RPMI8226 (cell line): Measurements from ENCODE around the gene GPX4.

Experiments
- DNase-seq: peaks from one replicate; pipeline ENCODE4 v3.0.0-alpha.2; 2015

Gene GPX4

GRCh38 chr19:1103708-1104310, at the start of gene GPX4:
GPX4 (plus strand) TSS chr19:1103994; CDS start chr19:1104044, 50 bp downstream.
- DNase-seq = peak; percentile 100

- no peak for DNase-seq
Observed at GRCh38 chr19:1054102-1055027, 49.4 kb upstream of the GPX4 start.

- DNase-seq = no peak
Observed at GRCh38 chr19:1055028-1055425, 48.8 kb upstream of the GPX4 start.

- DNase-seq = no peak
Observed at GRCh38 chr19:1055886-1056620, 47.7 kb upstream of the GPX4 start.

GRCh38 chr19:1057176-1057855, 46.5 kb upstream of the GPX4 start:
- peak; percentile 75 for DNase-seq

- DNase-seq = no peak
Observed at GRCh38 chr19:1058112-1058511, 45.7 kb upstream of the GPX4 start.

- no peak for DNase-seq
Observed at GRCh38 chr19:1060689-1061088, 43.1 kb upstream of the GPX4 start.

- DNase-seq = no peak
Observed at GRCh38 chr19:1061987-1062386, 41.8 kb upstream of the GPX4 start.

- no peak for DNase-seq
Observed at GRCh38 chr19:1062387-1063029, 41.3 kb upstream of the GPX4 start.

- DNase-seq = peak; percentile 49
Observed at GRCh38 chr19:1063030-1063908, 40.5 kb upstream of the GPX4 start.

- DNase-seq = peak; percentile 12
Observed at GRCh38 chr19:1063909-1064660, 39.7 kb upstream of the GPX4 start.

- DNase-seq = peak; percentile 88
Observed at GRCh38 chr19:1064661-1065605, 38.9 kb upstream of the GPX4 start.

GRCh38 chr19:1065606-1066109, 38.1 kb upstream of the GPX4 start:
- DNase-seq = no peak

- DNase-seq = no peak
Observed at GRCh38 chr19:1066251-1066747, 37.5 kb upstream of the GPX4 start.

- DNase-seq = peak; percentile 87
Observed at GRCh38 chr19:1066748-1067340, 37.0 kb upstream of the GPX4 start, which contains the start of gene ARHGAP45. ARHGAP45 (plus strand) TSS chr19:1067167; CDS start chr19:1067406, 239 bp downstream.

GRCh38 chr19:1067341-1067957, 36.3 kb upstream of the GPX4 start:
- DNase-seq = no peak

GRCh38 chr19:1068009-1069001, 35.5 kb upstream of the GPX4 start:
- DNase-seq = peak; percentile 66
